Bronchial epithelial cell (primary cell): Measurements from ENCODE around the gene TRIB2. TPM values are rescaled to one million over a fixed set of nuclear protein-coding genes. Genes with fewer than 3 reads are reported as not detected.

Experiments used
- DNase-seq: peaks from one replicate; pipeline ENCODE4 v3.0.0-alpha.2; 2010; ENCODE audit warnings: low read depth
- FAIRE-seq: peaks from 2 replicates; lab custom pipeline; 2011; peaks lifted over from hg19 to GRCh38; lab: Jason Lieb, UNC
- H3K27me3 ChIP-seq: 2 replicates; pipeline ENCODE4 v1.5.1; 2011; ENCODE audit warnings: low read length; ENCODE audit not compliant: control insufficient read depth, insufficient read depth
- H3K36me3 ChIP-seq: 2 replicates; pipeline ENCODE4 v1.5.1; 2011; ENCODE audit warnings: low read length; ENCODE audit not compliant: control insufficient read depth, insufficient read depth
- H3K4me3 ChIP-seq: 2 replicates; pipeline ENCODE4 v1.5.1; 2011; ENCODE audit warnings: mild to moderate bottlenecking, low read depth, low read length, control low read depth
- CTCF ChIP-seq: IDR thresholded peaks from 2 replicates; pipeline ENCODE4 v1.5.1; 2011; ENCODE audit warnings: mild to moderate bottlenecking, moderate library complexity, low read length, control low read depth, inconsistent platforms; ENCODE audit not compliant: insufficient read depth, severe bottlenecking
- total RNA-seq: library from RNA; depleted of rRNA; stranded (reverse); fragments of >200 nt; gene quantifications from 2 replicates; pipeline ENCODE4 v1.2.1, GENCODE V29; 2014

TRIB2 gene
- total RNA-seq, 1 donor from 2014 or later: 7.6 TPM

GRCh38 chr2:12727641-12728040 is 10.9 kb downstream of the TRIB2 start:
- no peak overlapping the region for H3K4me3 ChIP-seq
- DNase-seq (no peak), FAIRE-seq (no peak)
- peaks cover 5% of the 10 kb centered on the region for H3K36me3 ChIP-seq
- TF ChIP-seq CTCF: no peak
- no peaks in the 10 kb centered on the region for H3K27me3 ChIP-seq

- peaks cover 5% of the 10 kb centered on the region for H3K36me3 ChIP-seq
Observed at GRCh38 chr2:12728221-12728777, 11.6 kb downstream of the TRIB2 start.

GRCh38 chr2:12730265-12730664 is 13.5 kb downstream of the TRIB2 start:
- no peak for TF ChIP-seq CTCF
- Histone ChIP-seq H3K4me3 (no peak overlapping the region), H3K36me3 (peaks cover 2% of the 10 kb centered on the region), H3K27me3 (no peaks in the 10 kb centered on the region)
- peak; percentile 13 for FAIRE-seq
- DNase-seq: no peak

More at GRCh38 chr2:12728221-12728777, 11.6 kb downstream of the TRIB2 start:
- Histone ChIP-seq H3K4me3 (no peak overlapping the region), H3K27me3 (no peaks in the 10 kb centered on the region)
- no peak for DNase-seq
- peak; percentile 83 for FAIRE-seq
- TF ChIP-seq CTCF: no peak

GRCh38 chr2:12731701-12732280 is 15.1 kb downstream of the TRIB2 start:
- Histone ChIP-seq H3K4me3 (no peak overlapping the region), H3K27me3 (no peaks in the 10 kb centered on the region), H3K36me3 (peaks cover 1% of the 10 kb centered on the region)
- DNase-seq: no peak
- no peak for FAIRE-seq
- no peak for TF ChIP-seq CTCF

GRCh38 chr2:12732651-12733050 is 15.9 kb downstream of the TRIB2 start:
- no peaks in the 10 kb centered on the region for H3K27me3 ChIP-seq
- DNase-seq (no peak), FAIRE-seq (peak; percentile 7)
- peaks cover 1% of the 10 kb centered on the region for H3K36me3 ChIP-seq
- H3K4me3 ChIP-seq: no peak overlapping the region
- TF ChIP-seq CTCF: no peak

- H3K4me3 ChIP-seq: no peak overlapping the region
- no peak for TF ChIP-seq CTCF
- H3K36me3 ChIP-seq: peaks cover 1% of the 10 kb centered on the region
- FAIRE-seq (no peak), DNase-seq (no peak)
- H3K27me3 ChIP-seq: no peaks in the 10 kb centered on the region
Observed at GRCh38 chr2:12733846-12734245, 17.1 kb downstream of the TRIB2 start.
